ENCODE measurements around the gene SOX5. TPM values are rescaled to one million over a fixed set of nuclear protein-coding genes. Genes with fewer than 3 reads are reported as not detected.
A peak's percentile ranks its signal among the peaks of the same experiment; 100 is the strongest.

SOX5 gene
- total and polyA plus RNA-seq, 9 of the 15 experiments (the other 6 are each of a cell fraction or from before 2014, with no cell fraction given): 8.3 to 16.5 (median 11.9) TPM

DNA sequence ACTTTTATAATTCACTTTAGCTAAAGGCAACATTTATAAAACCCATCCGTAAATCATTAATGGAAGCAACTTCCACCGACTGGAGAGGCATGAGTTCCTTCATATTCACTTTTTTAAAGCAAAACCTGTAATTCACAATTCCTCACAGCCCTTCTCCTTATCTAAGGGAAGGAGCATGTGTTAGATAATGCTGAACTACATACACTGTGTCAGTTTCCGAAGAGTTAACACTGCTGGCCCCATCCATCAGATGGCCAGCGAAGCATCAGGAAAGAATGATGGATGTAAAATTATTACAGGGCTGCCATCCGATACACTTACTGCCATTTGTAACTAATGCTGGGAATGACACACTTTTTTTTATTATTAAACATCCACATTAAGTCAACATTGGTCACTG is 392.8 kb downstream of the SOX5 start (continued):
- TF ChIP-seq, protein P1, sequence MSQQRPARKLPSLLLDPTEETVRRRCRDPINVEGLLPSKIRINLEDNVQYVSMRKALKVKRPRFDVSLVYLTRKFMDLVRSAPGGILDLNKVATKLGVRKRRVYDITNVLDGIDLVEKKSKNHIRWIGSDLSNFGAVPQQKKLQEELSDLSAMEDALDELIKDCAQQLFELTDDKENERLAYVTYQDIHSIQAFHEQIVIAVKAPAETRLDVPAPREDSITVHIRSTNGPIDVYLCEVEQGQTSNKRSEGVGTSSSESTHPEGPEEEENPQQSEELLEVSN (IDR thresholded peaks at IDR 0.05; ENCODE audit: borderline replicate concordance in 1 of 2, extremely low read depth in 1 of 2, insufficient read depth in 1 of 2, insufficient read length in 1 of 2, low read depth in 1 of 2, low read length in 1 of 2, poor library complexity in 1 of 2, severe bottlenecking in 1 of 2): peak in 1 of 2 experiments; percentile 17
- TF ChIP-seq ZNF778 (CRISPR knock-in tag; IDR thresholded peaks at IDR 0.05) (no peak), BACH1 (tag; IDR thresholded peaks at IDR 0.05) (peak; percentile 54; the same call in 1 of the 2 replicates), YY1 (IDR thresholded peaks at IDR 0.05; ENCODE audit: borderline replicate concordance in 1 of 3, control insufficient read depth in 1 of 3, extremely low read depth in 1 of 3, insufficient read depth in 3 of 3, insufficient read length in 1 of 3, insufficient replicate concordance in 2 of 3, low read depth in 1 of 3, low read length in 2 of 3) (no peak), HDAC2 (IDR thresholded peaks at IDR 0.05) (0 out of 2 replicates have a peak, but pooled peaks have one; percentile 35), TRIM28 (IDR thresholded peaks at IDR 0.05) (no peak), FOXP1 (CRISPR knock-in tag; IDR thresholded peaks at IDR 0.05) (no peak), NCOR1 (IDR thresholded peaks at IDR 0.05) (peak; percentile 19; the same call in 1 of the 2 replicates), CBFA2T2 (conservative IDR thresholded peaks at IDR 0.05) (peak; percentile 39), ZNF23 (CRISPR knock-in tag; IDR thresholded peaks at IDR 0.05) (no peak)
- TF ChIP-seq, protein P2, sequence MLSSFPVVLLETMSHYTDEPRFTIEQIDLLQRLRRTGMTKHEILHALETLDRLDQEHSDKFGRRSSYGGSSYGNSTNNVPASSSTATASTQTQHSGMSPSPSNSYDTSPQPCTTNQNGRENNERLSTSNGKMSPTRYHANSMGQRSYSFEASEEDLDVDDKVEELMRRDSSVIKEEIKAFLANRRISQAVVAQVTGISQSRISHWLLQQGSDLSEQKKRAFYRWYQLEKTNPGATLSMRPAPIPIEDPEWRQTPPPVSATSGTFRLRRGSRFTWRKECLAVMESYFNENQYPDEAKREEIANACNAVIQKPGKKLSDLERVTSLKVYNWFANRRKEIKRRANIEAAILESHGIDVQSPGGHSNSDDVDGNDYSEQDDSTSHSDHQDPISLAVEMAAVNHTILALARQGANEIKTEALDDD (IDR thresholded peaks at IDR 0.05): no peak
- TF ChIP-seq, protein P3, sequence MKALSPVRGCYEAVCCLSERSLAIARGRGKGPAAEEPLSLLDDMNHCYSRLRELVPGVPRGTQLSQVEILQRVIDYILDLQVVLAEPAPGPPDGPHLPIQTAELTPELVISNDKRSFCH (CRISPR knock-in tag; IDR thresholded peaks at IDR 0.05): no peak
- TF ChIP-seq, protein P3 (tag; IDR thresholded peaks at IDR 0.05): peak; percentile 74; the same call in 1 of the 2 replicates
- TF ChIP-seq, protein P4, sequence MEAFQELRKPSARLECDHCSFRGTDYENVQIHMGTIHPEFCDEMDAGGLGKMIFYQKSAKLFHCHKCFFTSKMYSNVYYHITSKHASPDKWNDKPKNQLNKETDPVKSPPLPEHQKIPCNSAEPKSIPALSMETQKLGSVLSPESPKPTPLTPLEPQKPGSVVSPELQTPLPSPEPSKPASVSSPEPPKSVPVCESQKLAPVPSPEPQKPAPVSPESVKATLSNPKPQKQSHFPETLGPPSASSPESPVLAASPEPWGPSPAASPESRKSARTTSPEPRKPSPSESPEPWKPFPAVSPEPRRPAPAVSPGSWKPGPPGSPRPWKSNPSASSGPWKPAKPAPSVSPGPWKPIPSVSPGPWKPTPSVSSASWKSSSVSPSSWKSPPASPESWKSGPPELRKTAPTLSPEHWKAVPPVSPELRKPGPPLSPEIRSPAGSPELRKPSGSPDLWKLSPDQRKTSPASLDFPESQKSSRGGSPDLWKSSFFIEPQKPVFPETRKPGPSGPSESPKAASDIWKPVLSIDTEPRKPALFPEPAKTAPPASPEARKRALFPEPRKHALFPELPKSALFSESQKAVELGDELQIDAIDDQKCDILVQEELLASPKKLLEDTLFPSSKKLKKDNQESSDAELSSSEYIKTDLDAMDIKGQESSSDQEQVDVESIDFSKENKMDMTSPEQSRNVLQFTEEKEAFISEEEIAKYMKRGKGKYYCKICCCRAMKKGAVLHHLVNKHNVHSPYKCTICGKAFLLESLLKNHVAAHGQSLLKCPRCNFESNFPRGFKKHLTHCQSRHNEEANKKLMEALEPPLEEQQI (IDR thresholded peaks at IDR 0.05): 0 out of 2 replicates have a peak, but pooled peaks have one; percentile 61
